ENCODE results near the gene KRTAP3-3.

Gene KRTAP3-3

DNA sequence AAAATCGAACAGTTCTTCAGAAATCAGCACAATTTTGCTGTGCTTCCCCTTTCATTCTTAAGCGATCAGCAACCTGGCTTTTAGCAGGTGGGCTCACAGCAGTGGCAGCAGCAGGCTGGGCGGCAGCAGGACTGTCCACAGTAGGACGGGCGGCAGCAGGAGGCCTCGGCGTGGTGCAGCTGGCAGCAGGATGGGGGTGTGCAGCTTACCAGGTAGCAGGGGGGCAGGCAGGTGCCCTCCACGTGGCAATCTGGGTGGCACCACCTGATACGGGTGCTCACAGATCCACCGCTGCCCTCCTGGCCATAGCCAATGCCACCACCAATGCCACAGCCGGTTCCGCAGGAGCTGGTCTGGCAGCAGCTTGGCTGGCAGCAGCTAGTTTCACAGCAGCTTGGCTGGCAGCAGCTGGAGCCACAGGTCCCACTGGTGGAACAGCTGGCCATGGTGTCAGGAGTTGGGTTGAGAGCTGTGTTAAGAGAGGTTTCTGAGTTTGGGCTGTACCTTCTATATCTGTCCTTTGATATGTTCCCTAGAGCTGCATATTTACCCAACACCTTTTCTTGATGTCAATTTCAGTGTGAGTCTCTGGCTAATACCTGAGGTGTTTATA, 35.8 kb upstream of the KRTAP3-3 start, which contains the start of gene KRTAP1-4:
Gene KRTAP1-4 (minus strand): TSS at position 563 of the 613 bp plus-strand sequence. CDS start 117 bp downstream, at position 446.
- Histone ChIP-seq H3K9ac (ENCODE audit: low read length) (no peak within 1 kb of the TSS), H2AFZ (ENCODE audit: low read length) (no peak within 1 kb of the TSS), H3K9me3 (replicated peaks; ENCODE audit: insufficient read depth, low read length) (no peaks in the 10 kb centered on the region), H3F3A (ENCODE audit: insufficient read depth, low read length) (no peaks in the 10 kb centered on the region), H3K4me1 (ENCODE audit: low read length) (no peaks in the 10 kb centered on the region), H3K4me2 (ENCODE audit: low read depth, low read length) (no peak within 1 kb of the TSS), H3K27me3 (replicated peaks; ENCODE audit: insufficient read depth, low read length) (no peaks in the 10 kb centered on the region), H4K20me1 (ENCODE audit: insufficient read depth, low read length) (no peaks in the 10 kb centered on the region), H3K9me2 (replicated peaks; ENCODE audit: insufficient read depth, low read length) (no peaks in the 10 kb centered on the region), H3K36me3 (replicated peaks; ENCODE audit: insufficient read depth, low read length) (no peaks in the 10 kb centered on the region), H3K4me3 (ENCODE audit: low read length) (no peak within 1 kb of the TSS), H3K79me2 (ENCODE audit: low read length) (no peaks in the 10 kb centered on the region), H3K27ac (ENCODE audit: low read length) (no peak within 1 kb of the TSS)
- TF ChIP-seq EZH2phosphoT487 (IDR thresholded peaks at IDR 0.05; ENCODE audit: low read length) (no peak), EZH2 (optimal IDR thresholded peaks at IDR 0.05; ENCODE audit: low read depth, low read length) (no peak)
- TF ChIP-seq, protein P1, sequence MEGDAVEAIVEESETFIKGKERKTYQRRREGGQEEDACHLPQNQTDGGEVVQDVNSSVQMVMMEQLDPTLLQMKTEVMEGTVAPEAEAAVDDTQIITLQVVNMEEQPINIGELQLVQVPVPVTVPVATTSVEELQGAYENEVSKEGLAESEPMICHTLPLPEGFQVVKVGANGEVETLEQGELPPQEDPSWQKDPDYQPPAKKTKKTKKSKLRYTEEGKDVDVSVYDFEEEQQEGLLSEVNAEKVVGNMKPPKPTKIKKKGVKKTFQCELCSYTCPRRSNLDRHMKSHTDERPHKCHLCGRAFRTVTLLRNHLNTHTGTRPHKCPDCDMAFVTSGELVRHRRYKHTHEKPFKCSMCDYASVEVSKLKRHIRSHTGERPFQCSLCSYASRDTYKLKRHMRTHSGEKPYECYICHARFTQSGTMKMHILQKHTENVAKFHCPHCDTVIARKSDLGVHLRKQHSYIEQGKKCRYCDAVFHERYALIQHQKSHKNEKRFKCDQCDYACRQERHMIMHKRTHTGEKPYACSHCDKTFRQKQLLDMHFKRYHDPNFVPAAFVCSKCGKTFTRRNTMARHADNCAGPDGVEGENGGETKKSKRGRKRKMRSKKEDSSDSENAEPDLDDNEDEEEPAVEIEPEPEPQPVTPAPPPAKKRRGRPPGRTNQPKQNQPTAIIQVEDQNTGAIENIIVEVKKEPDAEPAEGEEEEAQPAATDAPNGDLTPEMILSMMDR (IDR thresholded peaks at IDR 0.05; ENCODE audit: low read length) = no peak
- no peak for DNase-seq

DNA sequence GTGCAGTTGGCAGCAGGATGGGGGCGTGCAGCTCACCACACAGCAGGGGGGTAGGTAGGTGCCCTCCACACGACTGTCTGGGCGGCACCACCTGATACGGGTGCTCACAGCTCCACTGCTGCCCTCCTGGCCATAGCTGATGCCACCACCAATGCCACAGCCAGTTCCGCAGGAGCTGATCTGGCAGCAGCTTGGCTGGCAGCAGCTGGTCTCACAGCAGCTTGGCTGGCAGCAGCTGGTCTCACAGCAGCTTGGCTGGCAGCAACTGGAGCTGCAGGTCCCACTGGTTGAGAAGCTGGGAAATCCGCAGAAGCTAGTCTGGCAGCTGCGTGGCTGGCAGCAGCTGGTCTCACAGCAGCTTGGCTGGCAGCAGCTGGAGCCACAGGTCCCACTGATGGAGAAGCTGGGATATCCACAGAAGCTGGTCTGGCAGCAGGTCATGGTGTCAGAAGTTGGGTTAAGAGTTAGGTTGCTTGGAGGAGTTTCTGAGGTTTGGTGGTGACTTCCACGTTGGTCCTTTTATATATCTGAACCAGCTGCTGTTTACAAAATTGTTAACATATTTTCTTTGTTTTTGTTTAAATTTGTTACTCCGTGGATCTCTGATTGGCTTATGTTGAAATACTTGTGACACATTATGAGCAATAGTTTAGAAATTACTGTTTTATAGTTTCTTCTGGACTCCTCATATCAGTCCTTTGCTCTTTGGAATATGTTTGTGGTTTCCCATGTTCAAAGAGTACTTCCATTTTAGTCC, 32.9 kb upstream of the KRTAP3-3 start, which contains the start of gene KRTAP1-5:
Gene KRTAP1-5 (minus strand): TSS at position 494 of the 757 bp plus-strand sequence. CDS start 53 bp downstream, at position 441.
- Histone ChIP-seq H3K9me2 (replicated peaks; ENCODE audit: insufficient read depth, low read length) (no peaks in the 10 kb centered on the region), H3K9me3 (replicated peaks; ENCODE audit: insufficient read depth, low read length) (no peaks in the 10 kb centered on the region), H3K79me2 (ENCODE audit: low read length) (no peaks in the 10 kb centered on the region), H2AFZ (ENCODE audit: low read length) (no peak within 1 kb of the TSS), H3K4me1 (ENCODE audit: low read length) (no peaks in the 10 kb centered on the region), H3K4me2 (ENCODE audit: low read depth, low read length) (no peak within 1 kb of the TSS), H3K36me3 (replicated peaks; ENCODE audit: insufficient read depth, low read length) (no peaks in the 10 kb centered on the region), H3K4me3 (ENCODE audit: low read length) (no peak within 1 kb of the TSS), H3K27me3 (replicated peaks; ENCODE audit: insufficient read depth, low read length) (no peaks in the 10 kb centered on the region), H3K9ac (ENCODE audit: low read length) (no peak within 1 kb of the TSS), H4K20me1 (ENCODE audit: insufficient read depth, low read length) (no peaks in the 10 kb centered on the region), H3F3A (ENCODE audit: insufficient read depth, low read length) (no peaks in the 10 kb centered on the region), H3K27ac (ENCODE audit: low read length) (no peak within 1 kb of the TSS)
- no peak for DNase-seq
- no peak for TF ChIP-seq EZH2phosphoT487 (IDR thresholded peaks at IDR 0.05; ENCODE audit: low read length)
- TF ChIP-seq EZH2 (optimal IDR thresholded peaks at IDR 0.05; ENCODE audit: low read depth, low read length) = no peak
- TF ChIP-seq, protein P1 (IDR thresholded peaks at IDR 0.05; ENCODE audit: low read length) = no peak

DNA sequence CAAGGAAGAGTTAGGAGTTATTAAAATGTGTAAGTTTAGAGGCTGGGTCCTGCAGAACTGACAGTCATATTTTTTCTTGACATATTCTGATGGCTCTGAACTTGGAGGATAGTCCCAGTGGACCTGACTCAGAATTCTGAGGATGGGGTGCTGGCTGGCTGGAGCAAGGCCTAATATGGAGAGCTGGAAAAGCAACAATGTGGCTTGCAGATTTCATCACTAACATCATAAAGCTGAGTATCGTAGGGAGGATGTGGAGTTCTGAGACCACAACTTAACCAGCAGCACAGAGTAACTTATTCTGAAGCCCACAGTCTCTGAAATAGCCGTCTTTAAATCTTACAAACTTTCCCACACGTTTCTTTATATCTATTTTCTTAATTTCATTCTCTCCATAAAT, 30.7 kb upstream of the KRTAP3-3 start:
- Histone ChIP-seq H3K4me3 (ENCODE audit: low read length) (no peak overlapping the region), H3K4me1 (ENCODE audit: low read length) (no peaks in the 10 kb centered on the region), H3K27me3 (replicated peaks; ENCODE audit: insufficient read depth, low read length) (no peaks in the 10 kb centered on the region), H3F3A (ENCODE audit: insufficient read depth, low read length) (no peaks in the 10 kb centered on the region), H3K36me3 (replicated peaks; ENCODE audit: insufficient read depth, low read length) (no peaks in the 10 kb centered on the region), H3K27ac (ENCODE audit: low read length) (no peak overlapping the region), H3K79me2 (ENCODE audit: low read length) (no peaks in the 10 kb centered on the region), H3K4me2 (ENCODE audit: low read depth, low read length) (no peak overlapping the region), H3K9ac (ENCODE audit: low read length) (no peak overlapping the region), H3K9me2 (replicated peaks; ENCODE audit: insufficient read depth, low read length) (no peaks in the 10 kb centered on the region), H3K9me3 (replicated peaks; ENCODE audit: insufficient read depth, low read length) (no peaks in the 10 kb centered on the region), H2AFZ (ENCODE audit: low read length) (no peak overlapping the region), H4K20me1 (ENCODE audit: insufficient read depth, low read length) (no peaks in the 10 kb centered on the region)
- TF ChIP-seq EZH2 (optimal IDR thresholded peaks at IDR 0.05; ENCODE audit: low read depth, low read length) = no peak
- TF ChIP-seq EZH2phosphoT487 (IDR thresholded peaks at IDR 0.05; ENCODE audit: low read length) = no peak
- TF ChIP-seq, protein P1 (IDR thresholded peaks at IDR 0.05; ENCODE audit: low read length) = no peak
- no peak for DNase-seq
